ENCODE measurements around the gene L1CAM. TPM values are rescaled to one million over a fixed set of nuclear protein-coding genes. Genes with fewer than 3 reads are reported as not detected.

Gene L1CAM
- total RNA-seq, 4 donors from 2014 or later = 0.37 to 2.8 (median 1.6) TPM

- DNase-seq (ENCODE audit: low spot score) = no peak
- no peak for TF ChIP-seq CTCF (IDR thresholded peaks at IDR 0.05)
Measured at GRCh38 chrX:153876112-153876491, 9.9 kb downstream of the L1CAM start.

GRCh38 chrX:153875391-153876111 is 10.4 kb downstream of the L1CAM start:
- peak; percentile 53 for ATAC-seq (ENCODE audit: low FRiP score)
- peak; percentile 35 for DNase-seq (ENCODE audit: low spot score)
- TF ChIP-seq CTCF (IDR thresholded peaks at IDR 0.05) = no peak

More at GRCh38 chrX:153876112-153876491, 9.9 kb downstream of the L1CAM start:
- no peak for ATAC-seq (ENCODE audit: low FRiP score)

- ATAC-seq (ENCODE audit: low FRiP score) (no peak), DNase-seq (ENCODE audit: low spot score) (no peak)
- TF ChIP-seq CTCF (IDR thresholded peaks at IDR 0.05) = no peak
Measured at GRCh38 chrX:153874366-153875125, 11.4 kb downstream of the L1CAM start.

GRCh38 chrX:153874085-153874365 is 11.9 kb downstream of the L1CAM start:
- ATAC-seq (ENCODE audit: low FRiP score) = no peak
- TF ChIP-seq CTCF (IDR thresholded peaks at IDR 0.05) = no peak
- no peak for DNase-seq (ENCODE audit: low spot score)

- ATAC-seq (ENCODE audit: low FRiP score) (no peak), DNase-seq (ENCODE audit: low spot score) (no peak)
- no peak for TF ChIP-seq CTCF (IDR thresholded peaks at IDR 0.05)
Measured at GRCh38 chrX:153873282-153874084, 12.5 kb downstream of the L1CAM start.

GRCh38 chrX:153871946-153872878 is 13.8 kb downstream of the L1CAM start:
- TF ChIP-seq CTCF (IDR thresholded peaks at IDR 0.05) = no peak
- ATAC-seq (ENCODE audit: low FRiP score) (no peak), DNase-seq (ENCODE audit: low spot score) (no peak)
